ENCODE results near the gene TECPR1. TPM values are rescaled to one million over a fixed set of nuclear protein-coding genes. Genes with fewer than 3 reads are reported as not detected.

Gene TECPR1
- total RNA-seq, 2 donors from 2014 or later = 19.7 to 28.3 TPM

DNA sequence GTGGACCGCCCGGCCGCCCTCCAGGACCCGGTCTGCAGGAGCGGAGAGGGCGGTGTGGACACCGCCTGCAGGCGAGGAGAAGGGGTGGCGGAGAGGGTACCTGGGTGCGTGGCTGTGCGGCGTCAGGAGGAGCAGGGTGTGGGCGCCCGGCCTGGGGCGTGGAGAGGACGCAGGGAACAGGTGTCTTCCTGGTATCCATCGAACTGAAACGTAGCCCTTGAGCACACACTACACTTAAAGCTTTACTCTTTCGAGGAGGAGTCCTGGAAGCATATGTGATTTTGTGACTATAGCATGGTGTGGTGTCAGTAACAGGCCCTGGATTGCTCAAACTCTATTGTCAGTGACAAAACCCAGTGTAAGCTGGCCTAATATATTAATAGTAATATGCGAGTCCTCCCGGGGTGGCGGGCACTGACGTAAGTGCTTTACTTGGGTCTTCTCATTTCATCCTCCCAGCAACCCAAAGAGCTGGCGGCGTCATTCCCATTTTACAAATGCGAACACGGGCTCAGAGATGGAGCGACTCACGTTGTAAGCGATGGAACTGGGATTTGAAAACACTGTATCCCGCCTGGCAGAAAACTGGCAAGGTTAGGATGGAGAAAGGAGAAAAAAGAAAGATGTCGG is 508 bp upstream of the TECPR1 start:
- TF ChIP-seq POLR2A (IDR thresholded peaks at IDR 0.05) = peak in 1 of 3 donors; percentile 68
- TF ChIP-seq, protein P1, sequence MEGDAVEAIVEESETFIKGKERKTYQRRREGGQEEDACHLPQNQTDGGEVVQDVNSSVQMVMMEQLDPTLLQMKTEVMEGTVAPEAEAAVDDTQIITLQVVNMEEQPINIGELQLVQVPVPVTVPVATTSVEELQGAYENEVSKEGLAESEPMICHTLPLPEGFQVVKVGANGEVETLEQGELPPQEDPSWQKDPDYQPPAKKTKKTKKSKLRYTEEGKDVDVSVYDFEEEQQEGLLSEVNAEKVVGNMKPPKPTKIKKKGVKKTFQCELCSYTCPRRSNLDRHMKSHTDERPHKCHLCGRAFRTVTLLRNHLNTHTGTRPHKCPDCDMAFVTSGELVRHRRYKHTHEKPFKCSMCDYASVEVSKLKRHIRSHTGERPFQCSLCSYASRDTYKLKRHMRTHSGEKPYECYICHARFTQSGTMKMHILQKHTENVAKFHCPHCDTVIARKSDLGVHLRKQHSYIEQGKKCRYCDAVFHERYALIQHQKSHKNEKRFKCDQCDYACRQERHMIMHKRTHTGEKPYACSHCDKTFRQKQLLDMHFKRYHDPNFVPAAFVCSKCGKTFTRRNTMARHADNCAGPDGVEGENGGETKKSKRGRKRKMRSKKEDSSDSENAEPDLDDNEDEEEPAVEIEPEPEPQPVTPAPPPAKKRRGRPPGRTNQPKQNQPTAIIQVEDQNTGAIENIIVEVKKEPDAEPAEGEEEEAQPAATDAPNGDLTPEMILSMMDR (IDR thresholded peaks at IDR 0.05) = no peak
- DNase-seq (no peak), ATAC-seq (no peak)
- Histone ChIP-seq H3K4me3 (peak overlapping the region; percentile 75 to 83), H3K27me3 (no peaks in the 10 kb centered on the region), H3K27ac (peak overlapping the region; percentile 86 to 98 (median 92)), H3K9me3 (no peaks in the 10 kb centered on the region), H3K36me3 (replicated peaks in 1 of 2; ENCODE audit: insufficient read depth in 1 of 2, low read depth in 2 of 2) (peaks cover 0 to 3% of the 10 kb centered on the region in 2 donors), H3K4me1 (peaks cover 37% of the 10 kb centered on the region)
- intact Hi-C loops (cut with DNase I) = no loop called here
- WGBS, 2 donors = 8 to 24% methylated on average over 13 to 32 of the region's 32 CpGs

DNA sequence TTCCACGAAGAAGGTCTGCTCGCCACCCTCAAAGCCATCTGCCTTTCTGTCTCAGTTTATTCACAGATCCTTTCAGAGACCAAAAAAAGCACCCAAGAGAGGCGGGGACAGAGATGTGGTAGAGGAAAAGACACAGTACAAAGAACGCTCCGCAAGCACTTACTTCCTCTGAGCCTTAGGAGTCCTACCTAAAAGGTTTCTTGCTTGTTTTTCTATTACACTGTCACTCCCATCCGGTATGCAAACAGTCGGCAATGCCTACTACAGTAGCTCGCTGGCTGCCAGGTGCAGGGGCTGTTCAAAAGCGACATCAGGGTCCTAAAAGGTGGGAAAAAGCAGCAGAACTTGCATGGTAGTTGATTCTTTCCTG is 816 bp downstream of the TECPR1 start:
- WGBS, 2 donors = 2 to 6% methylated on average over 7 to 9 of the region's 9 CpGs
- ATAC-seq (no peak), DNase-seq (no peak)
- Histone ChIP-seq H3K9me3 (no peaks in the 10 kb centered on the region), H3K27ac (peak overlapping the region; percentile 86 to 98 (median 92)), H3K36me3 (replicated peaks in 1 of 2; ENCODE audit: insufficient read depth in 1 of 2, low read depth in 2 of 2) (no peaks in the 10 kb centered on the region), H3K27me3 (no peaks in the 10 kb centered on the region), H3K4me3 (peak overlapping the region; percentile 75 to 83), H3K4me1 (peaks cover 42% of the 10 kb centered on the region)
- TF ChIP-seq, protein P1 (IDR thresholded peaks at IDR 0.05) = no peak
- TF ChIP-seq POLR2A (IDR thresholded peaks at IDR 0.05) = no peak
- intact Hi-C loops (cut with DNase I) = no loop called here

DNA sequence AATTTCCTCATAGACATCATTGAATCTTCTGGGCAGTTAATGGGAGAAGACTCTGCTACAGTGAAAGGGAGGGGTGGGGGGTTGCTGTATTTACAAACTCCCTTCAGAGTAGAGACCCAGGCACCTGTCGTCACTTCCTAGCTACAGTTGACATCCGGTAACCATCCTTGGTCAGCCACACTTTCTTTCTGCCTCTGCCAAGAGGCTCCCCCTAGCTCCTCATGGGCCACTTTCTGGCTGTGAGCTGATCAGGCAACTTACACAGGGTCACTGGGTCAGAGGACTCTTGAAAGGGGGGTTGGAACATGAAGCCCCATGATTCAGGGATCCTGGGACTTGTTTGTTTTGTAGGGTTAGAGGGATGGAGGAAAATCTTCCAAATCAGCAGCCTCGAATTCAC is 1.2 kb downstream of the TECPR1 start:
- intact Hi-C loops (cut with DNase I) = no loop called here
- Histone ChIP-seq H3K36me3 (replicated peaks in 1 of 2; ENCODE audit: insufficient read depth in 1 of 2, low read depth in 2 of 2) (no peaks in the 10 kb centered on the region), H3K27ac (peak overlapping the region; percentile 86 to 98 (median 92)), H3K4me3 (no peak overlapping the region), H3K27me3 (no peaks in the 10 kb centered on the region), H3K9me3 (no peaks in the 10 kb centered on the region), H3K4me1 (peaks cover 46% of the 10 kb centered on the region)
- no peak for TF ChIP-seq POLR2A (IDR thresholded peaks at IDR 0.05)
- TF ChIP-seq, protein P1 (IDR thresholded peaks at IDR 0.05) = no peak
- DNase-seq (peak in 2 of 4 donors; percentile 32 to 33), ATAC-seq (no peak)
- 16 to 22% methylated on average over 3 of the region's 3 CpGs for WGBS, 2 donors

DNA sequence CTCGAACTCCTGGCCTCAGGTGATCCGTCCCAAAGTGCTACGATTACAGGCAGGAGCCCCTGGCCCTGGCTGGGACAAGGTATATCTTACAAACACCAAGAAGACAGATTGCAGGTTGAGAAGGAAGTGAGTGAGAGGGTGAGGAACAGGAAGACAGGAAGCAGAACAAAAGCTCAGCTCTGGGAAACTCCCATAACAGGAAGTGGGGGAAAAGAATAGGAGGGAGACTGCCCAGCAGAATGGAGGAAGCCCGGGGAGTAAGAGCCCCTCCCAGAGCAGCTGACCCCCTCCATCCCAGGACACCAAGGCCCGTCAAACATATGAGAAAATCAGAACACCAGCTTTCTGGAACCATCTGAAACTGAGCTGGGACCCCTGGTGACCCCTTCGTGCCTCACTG is 2.9 kb downstream of the TECPR1 start:
- H3K27me3 ChIP-seq = no peaks in the 10 kb centered on the region
- WGBS, 2 donors = 76 to 78% methylated on average over 5 to 6 of the region's 6 CpGs
- ATAC-seq = no peak
- H3K9me3 ChIP-seq = no peaks in the 10 kb centered on the region
- no peaks in the 10 kb centered on the region for H3K36me3 ChIP-seq (replicated peaks in 1 of 2; ENCODE audit: insufficient read depth in 1 of 2, low read depth in 2 of 2)
- no peak for DNase-seq
- peaks cover 54% of the 10 kb centered on the region for H3K4me1 ChIP-seq
- intact Hi-C loops (cut with DNase I) = no loop called here
- H3K27ac ChIP-seq = peak overlapping the region in 2 of 4 donors; percentile 91 to 94
- no peak overlapping the region for H3K4me3 ChIP-seq
- TF ChIP-seq, protein P1 (IDR thresholded peaks at IDR 0.05) = no peak
- TF ChIP-seq POLR2A (IDR thresholded peaks at IDR 0.05) = no peak

DNA sequence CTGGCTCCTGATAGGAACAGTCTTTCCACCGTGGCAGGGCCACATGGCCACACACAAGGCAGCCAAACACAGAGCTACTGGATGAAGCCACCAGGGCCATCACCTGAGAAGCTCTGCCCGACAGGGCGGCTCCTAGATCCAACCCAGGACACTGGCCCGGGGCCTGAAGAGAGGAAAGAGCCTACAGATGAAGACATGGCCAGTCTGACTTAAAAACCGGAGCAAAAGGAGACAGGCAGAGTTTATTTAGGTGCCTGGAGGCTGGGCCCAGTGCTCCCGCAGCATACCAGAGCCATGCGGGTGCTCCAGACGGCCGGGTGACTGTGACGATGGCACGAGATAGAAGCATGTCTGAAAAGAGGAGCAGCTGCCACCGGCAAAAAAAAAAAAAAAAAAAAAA is 3.9 kb downstream of the TECPR1 start:
- intact Hi-C loops (cut with DNase I) = no loop called here
- ATAC-seq (no peak), DNase-seq (no peak)
- H3K27me3 ChIP-seq = no peaks in the 10 kb centered on the region
- no peak overlapping the region for H3K27ac ChIP-seq
- H3K9me3 ChIP-seq = no peaks in the 10 kb centered on the region
- H3K36me3 ChIP-seq (replicated peaks in 1 of 2; ENCODE audit: insufficient read depth in 1 of 2, low read depth in 2 of 2) = no peaks in the 10 kb centered on the region
- no peak for TF ChIP-seq POLR2A (IDR thresholded peaks at IDR 0.05)
- TF ChIP-seq, protein P1 (IDR thresholded peaks at IDR 0.05) = no peak
- H3K4me1 ChIP-seq = peaks cover 48% of the 10 kb centered on the region
- WGBS, 2 donors = 90% methylated on average over 2 to 12 of the region's 12 CpGs
- no peak overlapping the region for H3K4me3 ChIP-seq
